Measurements from ENCODE around the gene TDO2.

DNA sequence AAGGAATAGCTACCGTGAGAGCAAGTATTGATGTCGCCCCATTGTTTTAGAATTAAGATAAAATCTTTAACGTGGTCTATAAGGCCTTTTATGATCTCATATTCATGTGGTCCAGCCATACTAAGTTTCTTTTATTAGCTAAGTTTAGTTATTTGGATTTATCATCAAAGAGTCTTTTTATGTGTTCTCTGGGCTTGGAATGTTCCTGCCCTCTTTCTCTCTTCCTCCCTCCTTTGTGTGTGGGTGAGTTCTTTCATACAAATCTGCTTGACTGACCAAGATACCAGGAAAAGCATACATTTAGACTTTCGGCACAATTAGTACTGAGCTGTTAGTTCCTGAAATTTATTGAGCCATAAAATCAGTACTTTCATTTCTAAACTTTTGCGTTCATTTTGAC, 11.3 kb downstream of the TDO2 start:
- TF ChIP-seq, protein P1, sequence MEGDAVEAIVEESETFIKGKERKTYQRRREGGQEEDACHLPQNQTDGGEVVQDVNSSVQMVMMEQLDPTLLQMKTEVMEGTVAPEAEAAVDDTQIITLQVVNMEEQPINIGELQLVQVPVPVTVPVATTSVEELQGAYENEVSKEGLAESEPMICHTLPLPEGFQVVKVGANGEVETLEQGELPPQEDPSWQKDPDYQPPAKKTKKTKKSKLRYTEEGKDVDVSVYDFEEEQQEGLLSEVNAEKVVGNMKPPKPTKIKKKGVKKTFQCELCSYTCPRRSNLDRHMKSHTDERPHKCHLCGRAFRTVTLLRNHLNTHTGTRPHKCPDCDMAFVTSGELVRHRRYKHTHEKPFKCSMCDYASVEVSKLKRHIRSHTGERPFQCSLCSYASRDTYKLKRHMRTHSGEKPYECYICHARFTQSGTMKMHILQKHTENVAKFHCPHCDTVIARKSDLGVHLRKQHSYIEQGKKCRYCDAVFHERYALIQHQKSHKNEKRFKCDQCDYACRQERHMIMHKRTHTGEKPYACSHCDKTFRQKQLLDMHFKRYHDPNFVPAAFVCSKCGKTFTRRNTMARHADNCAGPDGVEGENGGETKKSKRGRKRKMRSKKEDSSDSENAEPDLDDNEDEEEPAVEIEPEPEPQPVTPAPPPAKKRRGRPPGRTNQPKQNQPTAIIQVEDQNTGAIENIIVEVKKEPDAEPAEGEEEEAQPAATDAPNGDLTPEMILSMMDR (conservative IDR thresholded peaks at IDR 0.05; ENCODE audit: low read length), result no peak
- no peak for TF ChIP-seq EZH2phosphoT487 (IDR thresholded peaks at IDR 0.05; ENCODE audit: borderline replicate concordance, low read depth, low read length)

All from OCI-LY7 (cell line).